Measurements from ENCODE around the gene SAMD7.

The SAMD7 gene

GRCh38 chr3:169911272-169911671 lies at the start of gene SAMD7:
TSS of gene SAMD7 (plus strand) at chr3:169911572. CDS start at chr3:169919499, 7,927 bp downstream.
- DNase-seq: no peak

GRCh38 chr3:169861871-169862270 lies 49.5 kb upstream of the SAMD7 start:
- no peak for DNase-seq

DNA sequence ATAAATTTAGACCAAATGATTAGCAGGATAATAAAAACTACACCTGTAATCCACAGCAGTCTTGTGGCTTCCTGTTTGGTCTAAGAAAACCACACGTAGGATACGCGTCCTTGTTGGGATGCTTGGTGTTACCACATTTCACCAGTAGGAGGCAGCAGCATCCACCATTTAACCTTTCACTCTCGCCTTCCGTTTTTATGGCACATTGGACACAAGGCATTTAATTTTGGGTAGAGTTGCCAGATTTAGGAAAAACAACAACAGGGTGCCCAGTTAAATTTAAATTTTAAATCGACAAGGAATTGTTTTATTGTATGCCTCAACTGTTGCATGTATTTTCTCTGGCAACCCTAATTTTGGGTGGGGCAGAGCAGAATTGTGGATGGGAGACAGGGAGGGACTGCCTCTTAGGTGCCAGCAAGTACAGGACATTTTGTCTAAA lies 47.9 kb upstream of the SAMD7 start:
- peak; percentile 80 for DNase-seq

DNA sequence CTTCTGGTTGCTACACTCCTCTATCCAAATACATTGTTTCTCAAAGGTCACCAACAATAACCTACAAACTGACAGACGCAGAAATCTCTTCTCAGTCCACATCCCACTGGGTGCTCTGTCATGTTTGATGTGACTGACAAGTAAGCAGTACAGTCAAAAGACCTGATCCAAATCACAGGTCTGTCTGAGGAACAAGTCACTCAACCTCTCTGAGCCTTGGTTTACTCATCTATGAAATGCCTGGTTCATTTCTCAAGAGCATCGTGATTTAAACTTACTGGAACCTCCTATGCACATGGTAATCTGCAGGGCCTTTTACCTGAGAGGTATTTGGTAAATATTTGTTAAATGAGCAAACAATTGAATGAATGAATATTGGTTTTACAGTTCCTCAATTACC lies 47.1 kb upstream of the SAMD7 start:
- no peak for DNase-seq

GRCh38 chr3:169865176-169865767 lies 46.1 kb upstream of the SAMD7 start:
- no peak for DNase-seq

- no peak for DNase-seq
Observed at GRCh38 chr3:169867584-169868210, 43.7 kb upstream of the SAMD7 start.

DNA sequence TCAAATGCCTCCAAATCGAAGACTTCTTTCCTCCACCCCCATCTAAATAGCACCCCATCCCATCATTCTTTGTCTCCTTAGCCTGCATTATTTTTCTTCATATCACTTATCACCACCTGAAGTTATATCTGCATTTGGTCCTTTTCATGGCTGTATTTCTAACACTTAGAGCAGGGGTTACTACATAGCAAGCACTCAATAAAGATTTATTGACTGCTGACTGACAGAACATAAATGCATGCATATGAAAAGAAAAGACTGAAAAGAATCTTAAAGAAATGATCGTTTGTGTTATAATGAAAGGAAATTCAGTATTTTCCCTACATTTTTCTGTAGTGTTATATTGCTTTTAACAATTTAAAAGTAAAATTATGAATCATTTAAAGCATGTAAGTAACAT lies 43.0 kb upstream of the SAMD7 start:
- DNase-seq: no peak

- peak; percentile 30 for DNase-seq
Observed at GRCh38 chr3:169869484-169870220, 41.7 kb upstream of the SAMD7 start, which contains the start of gene LRRC31. TSS of gene LRRC31 (minus strand) at chr3:169869935. CDS start at chr3:169869807, 128 bp downstream.

DNA sequence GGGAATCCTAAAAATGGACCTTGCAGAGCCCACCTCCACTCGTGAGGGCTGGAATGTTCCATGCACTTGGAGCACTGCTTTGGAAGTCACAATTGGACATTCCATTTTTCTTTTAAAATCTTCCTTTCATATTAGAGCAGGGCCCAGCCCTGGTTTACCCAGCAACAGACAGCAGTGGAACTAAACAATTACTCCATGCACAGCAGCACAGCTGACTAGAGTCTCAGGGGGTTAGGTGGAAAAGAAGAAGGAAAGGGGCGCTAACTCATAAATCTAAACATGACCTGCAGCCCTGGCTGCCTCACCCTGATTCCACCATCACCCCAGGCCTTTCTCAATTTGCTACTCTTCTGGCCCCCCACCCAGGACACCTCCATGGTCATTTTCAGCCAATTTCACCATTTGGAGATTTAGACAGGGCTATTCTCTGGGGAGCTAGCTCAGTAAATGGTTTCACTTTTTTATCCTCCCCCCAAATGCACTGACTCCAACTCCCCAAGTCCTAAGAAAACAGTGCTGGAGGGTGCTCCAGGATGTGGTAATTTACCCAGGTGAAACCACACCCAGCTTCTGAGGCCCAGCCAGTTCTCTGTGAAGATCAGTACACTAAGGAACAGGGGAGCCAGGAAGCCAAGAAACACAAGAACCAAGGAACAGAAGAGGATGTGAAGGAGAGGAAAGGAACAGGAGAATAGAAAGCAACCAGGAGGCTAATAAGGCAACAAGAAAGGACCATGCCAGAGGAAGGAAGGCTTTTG lies 40.1 kb upstream of the SAMD7 start:
- no peak for DNase-seq

- DNase-seq: no peak
Observed at GRCh38 chr3:169879013-169879557, 32.3 kb upstream of the SAMD7 start.

DNA sequence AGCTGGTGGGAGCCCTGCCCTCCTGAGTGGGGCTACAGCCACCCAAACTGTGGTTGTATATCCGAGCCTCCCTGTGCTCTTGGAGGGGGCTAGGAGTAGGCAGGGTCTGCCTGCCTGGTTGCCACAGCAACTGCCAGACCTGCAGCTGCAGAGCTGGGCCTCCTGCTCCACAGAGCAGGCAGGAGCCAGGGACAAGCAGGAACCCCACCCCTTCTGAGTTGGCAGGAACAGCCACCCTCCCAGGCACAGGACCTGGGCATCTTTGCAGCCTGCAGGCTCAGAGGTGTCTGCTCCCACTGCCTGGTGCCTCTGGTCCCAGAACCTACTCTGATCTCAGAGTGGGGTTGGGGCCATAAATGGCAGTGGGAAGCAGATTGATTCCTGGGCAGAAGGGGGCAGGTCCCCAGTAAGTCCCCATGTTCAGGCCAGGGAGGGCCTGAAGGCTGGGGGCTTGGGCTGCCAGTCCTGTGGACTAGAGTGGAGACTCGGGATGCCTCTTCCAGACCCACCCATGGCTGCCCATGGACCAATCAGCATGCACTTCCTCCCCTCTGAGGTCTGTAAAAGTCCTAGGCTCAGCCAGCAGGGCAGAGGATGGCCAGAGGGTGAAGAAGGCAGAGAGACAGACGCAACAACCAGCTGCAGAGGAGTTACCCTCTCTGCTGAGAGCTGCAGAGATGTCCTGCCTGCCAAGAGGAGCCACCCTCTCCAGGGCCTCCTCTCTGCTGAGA lies 31.4 kb upstream of the SAMD7 start:
- no peak for DNase-seq

GRCh38 chr3:169880576-169881250 lies 30.7 kb upstream of the SAMD7 start:
- DNase-seq: no peak

GRCh38 chr3:169886671-169887070 lies 24.7 kb upstream of the SAMD7 start:
- DNase-seq: no peak

GRCh38 chr3:169891886-169892285 lies 19.5 kb upstream of the SAMD7 start:
- DNase-seq: no peak

DNA sequence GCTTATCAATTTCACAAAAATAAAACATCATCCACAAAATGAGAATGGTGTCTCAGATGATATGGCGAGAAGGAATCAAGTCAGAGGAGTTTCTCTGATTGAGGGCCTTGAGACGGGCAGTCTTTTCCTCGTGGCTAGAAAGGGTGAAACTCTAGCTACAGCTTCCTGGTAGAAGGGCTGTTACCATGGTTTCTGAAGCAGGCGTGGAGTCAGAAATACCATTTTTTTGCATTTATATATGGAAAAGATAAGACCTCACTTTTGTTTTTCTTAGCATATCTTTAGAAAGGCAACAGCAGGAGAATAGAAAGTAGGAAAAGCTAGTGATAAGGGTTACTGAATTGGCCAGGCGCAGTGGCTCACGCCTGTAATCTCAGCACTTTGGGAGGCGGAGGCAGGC lies 17.3 kb upstream of the SAMD7 start:
- no peak for DNase-seq

DNA sequence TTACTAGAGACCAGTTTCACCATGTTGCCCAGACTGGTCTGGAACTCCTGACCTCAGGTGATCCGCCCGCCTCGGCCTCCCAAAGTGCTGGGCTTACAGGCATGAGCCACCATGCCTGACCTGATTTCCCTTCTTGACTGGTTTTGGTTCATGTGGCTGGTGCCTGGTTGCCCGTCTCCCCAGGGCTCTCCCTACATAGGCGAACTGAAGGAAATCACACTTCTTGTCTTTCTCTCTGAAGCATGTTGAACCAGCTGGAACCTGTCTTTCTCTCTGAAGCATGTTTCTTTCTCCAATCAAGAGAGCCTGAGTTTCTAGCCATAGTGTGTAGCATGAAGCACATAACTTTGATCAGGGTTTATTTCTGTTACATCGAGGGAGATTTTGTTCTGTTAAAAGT lies 16.3 kb upstream of the SAMD7 start:
- DNase-seq: no peak

DNA sequence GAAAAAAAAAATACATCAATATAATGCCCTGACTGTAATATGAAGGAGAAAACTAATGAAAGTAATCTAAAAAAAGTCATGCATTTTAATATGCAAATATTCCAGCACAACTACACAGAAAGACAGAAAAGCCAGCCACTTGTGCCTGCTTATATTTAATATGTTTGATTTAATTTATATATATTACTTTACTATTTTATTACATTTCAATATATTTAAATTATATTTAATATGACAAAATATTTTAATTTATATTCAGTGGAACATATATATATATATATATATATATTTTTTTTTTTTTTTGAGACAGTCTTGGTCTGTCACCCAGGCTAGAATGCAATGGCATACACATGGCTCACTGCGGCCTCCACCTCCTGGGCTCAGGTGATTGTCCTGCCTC lies 14.1 kb upstream of the SAMD7 start:
- no peak for DNase-seq

DNA sequence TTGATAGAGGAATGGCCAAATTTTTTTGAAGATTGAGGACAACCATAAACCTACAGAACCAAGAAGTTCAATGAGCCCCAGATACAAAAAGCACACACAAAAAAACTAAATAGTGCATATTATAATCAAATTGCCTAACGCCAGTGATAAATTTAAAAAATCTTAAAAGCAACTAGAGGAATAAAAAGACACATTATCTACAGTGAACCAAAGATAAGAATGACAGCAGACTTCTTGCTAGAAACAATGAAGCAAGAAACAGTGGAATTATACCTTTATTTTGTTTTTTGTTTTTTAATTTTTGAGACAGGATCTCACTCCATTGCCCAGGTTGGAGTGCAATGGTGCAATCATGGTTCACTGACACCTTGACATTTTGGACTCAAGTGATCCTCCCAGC lies 9.9 kb upstream of the SAMD7 start:
- DNase-seq: no peak

DNA sequence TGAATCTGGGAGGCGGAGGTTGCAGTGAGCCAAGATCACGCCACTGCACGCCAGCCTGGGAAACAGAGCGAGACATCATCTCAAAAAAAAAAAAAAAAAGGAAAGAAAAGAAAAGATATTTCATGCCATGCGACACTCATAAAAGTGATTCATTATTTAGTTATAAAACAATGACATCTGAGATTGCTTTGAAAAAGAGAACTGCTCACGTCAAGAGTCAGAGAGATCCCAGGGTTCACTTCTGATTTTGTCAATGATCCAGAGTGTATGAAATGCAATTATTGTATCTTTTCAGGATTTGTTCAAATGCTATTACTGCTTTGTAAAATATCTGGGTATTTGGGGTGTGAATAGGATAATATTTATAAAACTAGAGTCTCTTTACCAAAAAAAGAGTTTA lies 6.0 kb upstream of the SAMD7 start:
- DNase-seq: no peak

- DNase-seq: no peak
Observed at GRCh38 chr3:169907476-169907875, 3.9 kb upstream of the SAMD7 start.

DNA sequence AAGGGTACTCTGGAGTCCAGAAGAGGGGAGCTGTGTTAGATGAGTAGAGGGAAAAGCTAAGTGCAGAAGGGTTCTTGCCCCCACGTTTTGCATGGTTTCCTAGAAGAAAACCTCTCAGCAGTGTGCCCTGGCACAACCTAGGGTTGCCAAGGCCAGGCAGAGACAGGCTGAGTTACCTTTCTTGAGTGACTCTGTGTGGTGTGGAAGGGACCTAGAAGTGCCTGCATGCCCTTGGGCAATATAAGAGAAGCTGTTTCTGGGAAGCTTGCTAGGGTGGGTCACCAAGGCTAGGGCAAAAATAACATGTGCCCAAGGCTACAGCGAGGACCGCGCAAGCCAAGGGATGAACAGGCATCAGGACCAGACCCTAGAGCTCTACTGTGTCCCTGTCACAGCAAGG lies 3.4 kb upstream of the SAMD7 start:
- no peak for DNase-seq

GRCh38 chr3:169913323-169913722 lies 2.0 kb downstream of the SAMD7 start:
- no peak for DNase-seq
